Measurements from ENCODE around the gene APBB2.

The APBB2 gene

GRCh38 chr4:41189076-41189475 lies 25.3 kb downstream of the APBB2 start:
- no peak for DNase-seq (ENCODE audit: low spot score)

GRCh38 chr4:41185614-41186592 lies 28.4 kb downstream of the APBB2 start:
- DNase-seq (ENCODE audit: low spot score), result no peak

- no peak for DNase-seq (ENCODE audit: low spot score)
These were observed 30.3 kb downstream of the APBB2 start for GRCh38 chr4:41184009-41184408.

DNA sequence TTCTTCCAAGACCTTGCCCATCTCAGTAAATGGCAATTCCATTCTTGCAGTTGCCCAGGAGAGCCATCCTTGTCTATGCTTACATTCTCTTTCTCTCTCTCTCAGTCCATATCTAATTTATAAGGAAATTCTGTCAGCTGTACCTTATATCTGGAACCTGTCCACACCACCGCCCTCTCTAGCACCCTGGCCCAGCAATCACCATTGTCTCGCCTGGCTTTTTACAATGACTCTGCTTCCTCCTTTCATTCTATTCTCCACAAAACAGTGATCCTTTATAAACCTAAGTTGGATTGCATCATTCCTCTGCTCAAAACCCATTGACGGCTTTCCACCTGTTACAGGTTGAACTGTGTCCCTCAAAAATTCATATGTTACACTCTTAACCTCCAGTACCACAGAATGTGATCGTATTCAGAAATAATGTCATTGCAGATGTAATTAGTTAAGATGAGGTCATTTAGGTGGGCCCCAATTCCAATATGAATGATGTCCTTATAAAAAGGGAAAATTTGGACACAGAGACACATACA lies 31.3 kb downstream of the APBB2 start:
- DNase-seq (ENCODE audit: low spot score), result no peak

DNA sequence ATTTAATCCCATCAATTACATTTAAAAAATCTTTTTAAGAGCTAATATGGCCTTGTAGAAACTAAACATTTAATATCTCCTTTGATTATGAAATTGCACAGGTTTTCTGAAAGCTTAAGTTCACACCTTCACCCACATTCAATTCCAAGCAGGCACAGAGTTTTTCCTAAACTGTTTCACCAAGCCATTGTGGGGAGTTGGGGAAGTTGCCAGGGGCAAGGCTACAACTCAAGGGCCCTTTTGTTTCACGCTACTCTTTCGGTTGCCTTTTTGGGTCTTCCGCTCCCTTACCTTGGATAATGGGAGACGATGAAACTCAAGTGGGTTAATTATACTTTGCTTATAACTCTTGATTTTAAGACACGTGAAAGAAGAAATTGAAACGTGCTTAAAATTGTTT lies 33.3 kb downstream of the APBB2 start:
- no peak for DNase-seq (ENCODE audit: low spot score)

GRCh38 chr4:41179498-41180195 lies 34.7 kb downstream of the APBB2 start:
- DNase-seq (ENCODE audit: low spot score), result no peak

DNA sequence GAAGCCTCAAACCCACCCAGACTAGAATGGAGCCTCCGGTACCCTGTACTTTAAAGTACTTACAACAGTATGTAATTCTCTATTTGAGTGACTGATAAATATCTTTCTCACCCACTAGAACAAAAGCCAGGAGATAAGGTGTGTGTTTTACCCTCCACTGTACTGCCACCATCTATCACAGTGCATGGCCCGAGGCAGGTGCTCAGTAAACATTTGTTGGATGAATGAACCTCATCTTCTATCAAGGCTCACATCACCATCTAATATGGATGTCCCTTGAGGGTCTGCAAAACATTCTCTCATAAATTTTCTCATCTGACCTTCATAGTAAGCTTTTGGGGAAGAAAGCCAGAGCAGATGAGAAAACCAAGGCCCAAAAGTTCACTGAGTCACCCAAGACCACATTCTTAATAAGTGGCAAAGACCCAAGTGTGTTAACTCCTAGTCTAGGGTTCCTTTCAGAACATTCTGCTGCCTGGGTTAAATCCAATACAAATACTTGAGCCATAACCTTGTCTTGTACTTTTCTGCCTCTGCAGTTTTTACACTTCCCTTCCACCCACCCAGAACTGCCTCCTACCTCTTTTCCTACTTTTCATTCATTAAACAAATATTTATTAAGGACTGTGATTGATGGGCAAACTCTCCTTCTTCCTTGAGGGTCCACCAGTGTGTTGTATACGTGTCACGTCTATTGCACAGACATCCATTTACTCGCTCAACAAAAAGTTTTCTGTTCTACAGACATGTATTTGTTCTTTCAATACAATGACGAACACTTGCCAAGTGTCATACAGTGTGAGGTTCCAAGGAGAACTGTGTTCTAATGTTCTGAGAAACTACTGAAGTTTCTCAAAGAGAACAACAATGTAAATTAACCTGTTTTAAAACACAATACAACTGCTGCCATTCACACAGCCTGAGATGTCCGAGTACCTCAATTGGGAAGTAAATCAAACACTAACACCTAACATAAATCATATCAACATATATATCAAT lies 35.7 kb downstream of the APBB2 start:
- no peak for DNase-seq (ENCODE audit: low spot score)

DNA sequence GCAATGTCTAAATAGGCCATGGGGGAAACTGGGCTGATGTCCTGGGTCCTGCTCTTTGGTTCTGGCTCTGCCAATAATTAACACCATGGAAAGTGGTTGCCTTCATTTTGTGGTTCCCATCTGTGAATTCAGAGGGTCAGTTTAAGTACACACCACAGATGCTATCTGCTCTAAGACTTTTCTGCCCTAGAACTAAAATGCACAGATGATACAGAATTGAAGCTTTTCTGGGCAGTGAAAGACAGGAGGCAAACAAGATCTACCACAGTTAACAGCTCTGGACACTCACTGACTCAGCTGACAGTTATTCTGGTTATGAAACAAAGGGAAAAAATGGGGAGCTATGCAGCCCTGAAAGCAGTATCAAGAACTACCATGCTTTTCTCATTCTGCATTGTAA lies 37.3 kb downstream of the APBB2 start:
- no peak for DNase-seq (ENCODE audit: low spot score)

- DNase-seq (ENCODE audit: low spot score), result no peak
These were observed 38.0 kb downstream of the APBB2 start for GRCh38 chr4:41176340-41176739.

GRCh38 chr4:41175794-41176193 lies 38.5 kb downstream of the APBB2 start:
- DNase-seq (ENCODE audit: low spot score), result no peak

GRCh38 chr4:41174444-41174843 lies 39.9 kb downstream of the APBB2 start:
- DNase-seq (ENCODE audit: low spot score), result no peak

- DNase-seq (ENCODE audit: low spot score), result no peak
These were observed 41.6 kb downstream of the APBB2 start for GRCh38 chr4:41172786-41173185.

DNA sequence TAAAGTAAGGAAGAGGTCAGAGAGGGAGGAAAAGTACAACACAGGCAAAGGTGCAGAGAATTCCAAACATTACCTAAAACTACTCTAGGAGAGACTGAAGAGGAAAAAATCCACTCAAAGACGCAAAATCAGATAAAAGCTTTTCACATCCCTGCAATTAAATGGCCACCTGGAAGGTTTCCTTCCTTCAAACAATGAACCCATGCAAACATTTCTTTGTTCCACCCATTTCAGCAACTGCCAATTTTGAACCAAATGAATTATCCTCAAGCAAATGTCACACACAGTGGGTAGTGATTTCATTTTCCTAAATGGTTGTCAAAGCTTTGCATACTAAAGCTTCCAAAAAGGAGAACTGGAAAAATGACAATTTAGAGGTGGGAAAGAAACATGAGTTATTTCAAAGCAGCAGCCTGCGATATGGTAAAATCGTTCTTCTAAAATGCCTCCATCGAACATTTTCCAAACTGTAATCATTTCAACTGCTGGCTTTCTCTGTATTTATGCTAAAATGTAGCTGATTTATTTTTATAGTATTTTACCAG lies 45.0 kb downstream of the APBB2 start:
- DNase-seq (ENCODE audit: low spot score), result no peak

DNA sequence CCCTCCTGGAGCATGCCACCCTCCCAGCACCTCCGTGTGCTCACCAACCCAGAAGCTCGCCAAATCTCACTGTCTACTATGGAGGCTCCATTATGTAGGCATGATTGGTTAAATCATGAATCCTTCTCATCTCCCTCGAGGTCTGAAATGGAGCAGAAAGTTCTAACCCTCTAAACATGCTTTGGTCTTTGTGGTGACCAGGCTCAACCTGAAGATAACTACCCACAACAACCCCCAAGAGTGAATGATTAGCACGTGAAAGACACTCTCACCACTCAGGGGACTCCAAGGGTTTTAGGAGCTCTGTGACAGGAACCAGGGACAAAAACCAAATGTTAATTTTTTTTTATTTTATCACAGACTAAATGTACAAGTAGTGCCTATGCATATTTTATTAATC lies 47.2 kb downstream of the APBB2 start:
- DNase-seq (ENCODE audit: low spot score), result no peak

- DNase-seq (ENCODE audit: low spot score), result no peak
These were observed 49.9 kb downstream of the APBB2 start for GRCh38 chr4:41164405-41164804.

DNA sequence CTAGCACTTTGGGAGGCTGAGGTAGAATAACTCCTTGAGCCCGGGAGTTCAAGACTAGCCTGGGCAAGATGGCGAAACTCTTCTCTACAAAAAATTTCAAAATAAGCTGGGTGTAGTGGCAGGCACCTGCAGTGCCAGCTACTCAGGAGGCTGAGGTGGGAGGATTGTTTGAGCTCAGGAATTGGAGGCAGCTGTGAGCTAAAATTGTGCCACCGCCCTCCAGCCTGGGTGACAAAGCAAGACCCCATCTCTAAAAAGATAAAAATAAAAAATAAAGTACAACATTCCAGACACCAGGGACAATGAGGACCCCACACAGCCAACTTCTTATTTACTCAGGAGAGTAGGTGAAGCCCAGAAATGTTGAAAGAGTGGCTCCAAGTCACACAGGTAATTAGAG lies 53.0 kb downstream of the APBB2 start:
- no peak for DNase-seq (ENCODE audit: low spot score)

- no peak for DNase-seq (ENCODE audit: low spot score)
These were observed 53.5 kb downstream of the APBB2 start for GRCh38 chr4:41160856-41161255.

DNA sequence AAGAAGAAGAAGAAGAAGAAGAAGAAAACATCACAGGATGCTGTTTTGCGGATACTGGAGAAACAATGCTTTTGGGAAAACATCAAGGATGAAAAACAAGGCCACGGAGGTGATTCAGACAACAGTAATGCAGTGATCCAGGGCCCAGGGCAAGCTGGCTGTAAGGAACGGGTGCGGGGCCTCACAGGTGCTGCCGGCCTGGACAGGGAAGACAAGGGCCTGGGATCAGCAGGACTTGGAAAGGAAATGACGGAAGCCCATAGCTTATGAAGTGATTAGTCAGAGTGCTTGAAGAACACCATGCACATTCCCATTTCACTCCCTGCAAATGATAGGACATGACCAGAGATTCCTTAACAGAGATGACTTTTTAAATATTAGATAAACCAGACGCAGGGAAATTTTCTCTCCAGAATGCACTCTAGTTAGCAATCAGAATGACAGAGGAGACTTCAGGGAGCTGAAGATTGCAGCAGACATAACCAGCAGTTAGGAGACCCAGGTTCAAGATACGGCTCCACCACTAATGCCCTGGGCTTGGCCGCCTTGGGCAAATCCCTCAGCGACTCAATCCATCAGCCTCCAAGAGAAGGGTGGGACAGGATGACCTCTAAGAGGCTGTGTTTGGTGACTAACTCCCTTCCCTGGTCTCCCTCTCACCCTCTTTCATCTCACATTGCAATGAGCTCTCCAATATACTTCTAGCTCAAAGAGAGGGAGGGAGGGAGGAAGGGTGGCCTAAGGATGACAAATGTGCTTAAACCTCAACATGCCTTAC lies 54.1 kb downstream of the APBB2 start:
- DNase-seq (ENCODE audit: low spot score), result no peak

GRCh38 chr4:41158756-41159155 lies 55.6 kb downstream of the APBB2 start:
- DNase-seq (ENCODE audit: low spot score), result no peak

- no peak for DNase-seq (ENCODE audit: low spot score)
These were observed 56.1 kb downstream of the APBB2 start for GRCh38 chr4:41158274-41158673.

DNA sequence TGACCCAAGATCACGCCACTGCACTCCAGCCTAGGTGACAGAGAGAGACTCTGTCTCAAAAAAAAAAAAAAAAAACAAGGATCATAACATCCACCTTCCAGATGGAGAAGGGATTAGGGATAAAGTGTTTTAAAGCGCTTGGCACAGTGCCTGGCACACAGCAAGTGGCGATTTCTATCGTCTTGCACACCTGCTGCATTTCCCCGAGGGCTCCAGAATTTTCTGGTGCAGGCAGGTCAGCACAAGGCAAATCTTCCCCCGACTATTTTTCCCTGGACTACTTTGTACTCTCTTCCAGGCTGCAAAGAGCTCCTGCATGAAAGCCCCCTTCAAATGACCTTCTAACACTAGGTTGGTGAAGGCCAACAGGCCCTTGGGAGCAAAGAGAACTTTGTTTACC lies 57.3 kb downstream of the APBB2 start:
- DNase-seq (ENCODE audit: low spot score), result no peak

All from left forelimb (tissue), 1 donor.